Fibroblast of peridontal ligament (primary cell): Measurements from ENCODE around the gene FOXP3.

Experiments
- DNase-seq: peaks from one replicate; pipeline ENCODE4 v3.0.0-alpha.2; 2010; ENCODE audit errors: extremely low read depth

FOXP3 gene

DNA sequence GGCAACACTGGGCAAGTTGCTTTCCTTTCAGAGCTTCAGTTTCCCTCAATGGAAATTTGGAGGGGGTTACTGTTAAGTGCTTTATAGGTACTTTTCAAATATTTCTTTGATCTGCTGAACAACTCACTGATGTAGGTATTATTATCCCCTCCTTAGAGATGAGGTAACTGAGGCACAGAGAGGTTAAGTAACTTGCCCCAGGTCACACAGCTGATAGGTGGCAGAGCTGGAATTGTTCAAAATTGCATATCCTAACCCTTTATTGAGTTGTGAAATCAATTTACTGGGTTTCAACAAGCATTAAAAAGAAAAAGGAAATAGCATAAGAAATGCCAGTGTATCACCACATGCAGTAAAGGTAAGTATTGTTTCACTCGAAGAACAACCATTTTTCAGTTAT is 11.7 kb upstream of the FOXP3 start:
- no peak for DNase-seq

DNA sequence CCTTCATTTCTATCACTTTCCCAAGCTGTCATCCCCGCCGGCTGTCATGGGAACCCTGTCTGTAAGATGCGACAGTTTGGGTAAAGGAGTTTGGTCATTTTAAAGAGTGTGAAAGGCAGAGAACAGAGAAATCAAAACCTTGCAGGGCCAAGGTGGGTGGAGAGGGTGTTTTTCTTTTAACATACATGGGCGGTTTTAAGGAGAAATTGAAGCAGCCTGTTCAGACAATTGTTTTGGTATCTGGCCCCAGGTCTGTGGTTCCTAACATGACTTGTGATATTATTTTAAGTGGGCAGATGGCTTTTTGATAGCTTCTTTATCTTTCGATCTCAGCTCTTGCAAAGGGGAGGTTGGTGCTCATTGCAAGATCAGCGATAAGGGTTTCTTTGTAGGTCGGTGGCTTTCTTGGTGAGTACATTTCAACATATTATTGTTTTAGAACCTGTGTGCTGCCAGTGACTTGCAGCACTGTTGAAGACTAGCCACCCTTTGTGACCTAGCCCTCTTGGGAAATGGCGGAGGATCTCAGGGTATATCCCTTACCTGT is 8.7 kb upstream of the FOXP3 start:
- DNase-seq = no peak

DNA sequence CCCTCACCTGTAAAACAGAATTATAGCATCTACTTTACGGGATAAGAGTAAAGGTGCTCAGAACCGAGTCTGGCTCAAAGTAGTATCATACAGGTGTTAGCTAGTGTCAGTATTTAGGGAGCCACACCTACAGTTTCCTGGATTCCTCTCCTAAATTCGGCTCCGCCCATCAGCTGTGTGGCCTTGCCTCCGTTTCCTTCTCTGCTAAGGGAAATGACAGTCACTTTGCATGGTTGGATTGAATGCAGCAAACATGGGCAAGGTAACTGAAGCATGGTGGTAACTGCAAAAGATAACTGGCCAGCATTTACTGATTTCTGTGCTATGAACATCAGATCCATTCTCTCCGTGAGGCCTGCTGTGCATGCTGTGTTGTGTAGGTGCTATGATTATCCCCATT is 7.9 kb upstream of the FOXP3 start:
- no peak for DNase-seq

DNA sequence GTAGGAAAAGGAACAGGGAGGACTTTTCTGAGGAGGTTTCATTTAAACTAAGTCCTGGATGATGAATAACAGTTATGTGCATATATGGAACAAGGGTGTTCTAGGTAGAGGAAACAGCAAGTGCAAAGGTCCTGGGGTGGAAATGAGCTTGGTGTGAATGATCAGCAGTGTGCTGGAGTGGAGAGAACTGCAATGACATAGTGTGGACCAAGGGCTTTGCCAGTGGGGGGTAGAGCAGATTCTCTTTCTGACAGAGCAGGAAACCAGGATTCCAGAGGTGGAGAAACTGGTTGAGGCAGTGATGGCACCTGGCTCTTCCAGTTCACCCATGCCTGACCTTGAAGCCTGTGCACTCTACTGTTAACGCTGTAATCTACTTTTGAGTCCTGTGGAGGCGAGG is 6.8 kb upstream of the FOXP3 start:
- DNase-seq = no peak

DNA sequence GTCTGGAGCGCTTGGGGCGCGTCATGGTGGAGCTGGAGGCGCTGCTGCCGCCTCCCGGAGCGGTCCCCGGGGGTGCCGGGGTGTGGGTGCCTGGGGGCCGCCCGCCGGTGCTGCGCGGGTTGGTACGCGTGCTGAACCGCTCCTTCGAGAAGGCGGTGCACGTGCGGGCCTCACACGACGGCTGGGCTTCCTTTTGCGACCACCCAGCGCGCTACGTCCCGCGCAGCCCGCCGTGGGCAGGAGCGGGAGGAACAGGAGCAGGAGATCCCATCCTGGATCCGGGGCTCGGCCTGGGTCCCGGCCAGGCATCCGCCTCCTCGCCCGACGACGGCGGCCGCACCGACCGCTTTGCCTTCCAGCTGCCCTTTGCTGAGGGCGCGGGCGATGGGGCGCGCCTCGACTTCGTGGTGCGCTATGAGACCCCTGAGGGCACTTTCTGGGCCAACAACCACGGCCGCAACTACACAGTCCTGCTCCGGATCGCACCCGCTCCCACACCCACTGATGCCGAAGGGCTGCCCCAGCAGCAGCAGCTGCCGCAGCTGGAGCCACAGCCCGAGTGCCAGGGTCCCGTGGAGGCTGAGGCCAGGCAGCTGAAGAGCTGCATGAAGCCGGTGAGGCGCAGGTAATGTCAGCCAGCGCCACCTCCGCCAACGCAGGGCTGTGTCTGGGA is 5.9 kb upstream of the FOXP3 start:
- no peak for DNase-seq

DNA sequence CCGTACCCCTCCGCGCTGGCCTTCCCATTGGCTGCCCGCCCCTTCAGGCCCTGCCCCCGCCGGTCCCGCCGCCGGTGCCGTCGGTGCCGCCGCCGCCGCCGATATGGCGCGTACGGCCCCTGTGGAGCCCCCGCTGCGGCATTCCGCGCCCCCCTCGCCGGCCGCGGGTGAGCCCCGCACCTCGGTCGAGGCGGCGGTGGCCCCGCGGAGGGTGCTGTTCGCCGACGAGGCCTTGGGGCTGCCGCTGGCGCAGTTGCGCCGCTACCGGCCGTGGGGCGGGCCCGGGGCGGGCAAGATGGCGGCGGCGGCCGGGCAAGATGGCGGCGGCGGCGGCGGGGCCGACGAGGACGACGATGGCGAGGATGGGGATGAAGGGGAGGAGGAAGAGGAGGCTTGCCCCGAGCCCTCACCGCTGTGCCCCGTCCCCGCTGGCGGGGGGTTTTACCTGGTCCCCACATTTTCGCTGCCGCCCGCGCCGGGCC is 5.3 kb upstream of the FOXP3 start, which contains the start of gene PPP1R3F:
Gene PPP1R3F (plus strand): TSS at position 27 of the 482 bp plus-strand sequence. CDS start 77 bp downstream, at position 104.
- no peak for DNase-seq

DNA sequence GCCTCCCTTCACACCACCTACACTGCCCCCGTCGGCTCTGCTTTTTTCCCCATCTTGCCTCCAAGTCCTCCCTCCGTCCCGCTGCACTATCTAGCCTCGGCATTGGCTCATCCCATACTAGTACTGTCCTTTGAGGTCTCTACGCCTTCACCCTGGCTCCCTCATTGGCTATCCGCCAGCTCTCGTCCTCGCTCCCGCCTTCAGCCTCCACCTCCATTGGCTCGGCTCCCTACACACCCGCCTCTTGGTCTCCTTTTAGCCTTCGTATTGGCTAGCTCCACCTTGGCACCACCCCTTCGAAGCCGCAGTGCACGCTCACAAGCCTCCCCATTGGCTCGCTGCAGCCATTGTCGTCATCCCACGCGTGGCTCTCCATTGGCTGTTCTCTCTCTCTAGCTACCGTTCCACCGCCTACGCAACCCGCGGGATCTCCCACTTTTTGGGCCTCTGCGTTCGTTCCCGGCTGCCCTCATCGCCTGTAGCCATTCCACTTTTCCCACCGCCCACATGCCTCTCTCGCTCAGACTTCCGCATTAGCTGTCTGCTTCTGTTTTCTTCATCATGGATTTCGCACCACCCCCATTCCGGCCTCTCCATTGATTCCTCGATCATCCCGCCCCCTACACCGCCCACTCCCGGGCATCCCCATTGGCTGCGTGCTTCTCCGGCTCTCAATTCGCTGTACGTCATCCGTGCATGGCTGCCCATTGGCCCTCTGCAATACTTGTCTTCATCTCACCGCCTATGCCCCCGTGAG is 4.7 kb upstream of the FOXP3 start:
- DNase-seq = peak; percentile 96

DNA sequence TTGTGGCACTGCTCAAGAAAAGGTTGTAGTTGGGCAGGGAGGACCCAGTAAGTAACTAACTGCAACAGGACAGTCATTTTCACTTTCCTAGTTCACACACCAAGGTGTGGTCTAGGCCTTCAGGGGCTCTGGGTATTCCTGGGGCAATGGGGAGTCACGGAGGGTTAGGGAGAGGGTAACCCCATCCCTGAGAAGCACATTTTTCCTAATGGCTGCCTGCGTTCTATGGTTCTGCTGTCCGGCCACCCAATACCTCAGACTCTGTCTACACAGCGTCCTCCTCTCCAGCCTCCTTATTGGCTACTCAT is 4.1 kb upstream of the FOXP3 start:
- no peak for DNase-seq

DNA sequence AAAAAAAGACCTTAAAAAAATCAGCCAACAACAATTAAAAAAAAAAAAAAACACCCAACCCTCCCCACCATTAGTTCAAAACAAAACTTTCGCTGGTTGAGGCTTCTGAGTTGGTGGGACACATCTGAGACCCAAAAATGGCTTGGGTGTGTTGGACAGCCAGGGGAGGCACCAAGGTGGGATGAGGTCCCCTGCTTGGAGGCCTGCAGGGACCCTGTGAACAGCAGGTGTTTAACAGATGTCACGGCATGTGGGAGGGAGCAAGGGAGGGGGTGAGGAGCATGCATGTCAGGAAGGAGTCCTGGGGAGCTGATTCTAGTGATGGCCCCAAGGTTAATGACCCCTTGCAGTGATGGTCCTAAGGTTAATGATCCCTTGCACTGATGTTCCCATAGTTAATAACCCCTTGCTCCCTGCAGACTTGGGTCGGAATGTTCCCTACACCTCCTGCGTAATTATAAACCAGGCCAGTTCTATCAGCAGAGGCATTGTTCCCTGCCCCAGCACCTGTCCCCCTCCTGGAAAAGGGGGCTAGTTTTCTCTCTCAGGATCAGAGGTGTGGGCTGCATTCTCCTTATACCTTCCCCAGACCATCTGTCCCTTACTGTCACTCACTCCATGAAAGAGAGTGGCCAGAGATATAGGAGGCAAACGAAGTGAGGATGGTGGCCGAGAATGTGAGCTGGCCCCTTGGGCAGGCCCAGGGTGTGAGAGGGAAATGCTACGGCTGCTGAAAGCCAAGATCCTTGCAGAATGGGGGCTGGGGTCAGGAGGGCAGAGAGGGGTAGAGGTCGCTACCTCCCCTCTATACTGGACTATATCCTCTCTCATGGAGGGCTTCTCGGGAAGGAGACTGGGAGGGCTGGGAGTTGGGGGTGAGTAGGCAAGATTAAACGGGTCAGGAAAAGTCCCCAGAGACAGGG is 2.3 kb upstream of the FOXP3 start:
- no peak for DNase-seq

DNA sequence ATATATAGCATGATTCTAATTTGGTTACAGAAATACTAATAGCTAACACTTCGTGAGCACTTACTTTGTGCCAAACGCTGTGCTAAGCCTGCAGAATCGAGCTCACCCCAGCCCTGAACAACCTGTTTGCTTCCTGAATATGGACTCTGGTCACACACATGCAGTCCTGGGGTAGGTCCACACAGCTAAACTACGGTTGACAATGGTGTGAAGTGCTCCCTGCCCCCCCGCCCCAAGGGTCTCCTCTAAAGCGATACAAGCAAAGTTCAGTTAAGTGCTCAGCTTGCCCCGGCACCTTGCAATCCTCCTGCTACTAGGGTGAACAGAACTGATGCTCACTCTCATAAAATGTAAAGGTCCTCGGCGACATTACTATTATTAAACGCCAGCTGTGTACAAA is 879 bp downstream of the FOXP3 start:
- no peak for DNase-seq

DNA sequence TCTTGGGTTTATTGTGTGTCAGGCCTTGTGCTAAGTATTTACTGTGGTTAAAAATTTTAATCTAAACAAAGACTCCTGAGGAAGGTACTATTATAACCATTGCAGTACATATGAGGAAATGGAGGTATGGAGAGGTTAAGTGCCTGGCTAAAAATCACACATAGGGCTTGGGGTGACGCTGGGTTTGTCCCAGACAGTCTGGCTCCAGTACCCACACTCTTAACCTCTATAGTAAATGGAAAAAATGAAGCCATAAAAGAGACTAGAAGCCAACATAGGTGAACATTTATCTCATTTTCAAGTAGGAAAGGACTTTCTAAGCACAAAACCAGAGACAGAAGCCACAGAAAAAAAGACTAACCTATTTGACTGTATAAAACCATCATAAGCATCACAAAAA is 1.9 kb downstream of the FOXP3 start:
- DNase-seq = no peak

DNA sequence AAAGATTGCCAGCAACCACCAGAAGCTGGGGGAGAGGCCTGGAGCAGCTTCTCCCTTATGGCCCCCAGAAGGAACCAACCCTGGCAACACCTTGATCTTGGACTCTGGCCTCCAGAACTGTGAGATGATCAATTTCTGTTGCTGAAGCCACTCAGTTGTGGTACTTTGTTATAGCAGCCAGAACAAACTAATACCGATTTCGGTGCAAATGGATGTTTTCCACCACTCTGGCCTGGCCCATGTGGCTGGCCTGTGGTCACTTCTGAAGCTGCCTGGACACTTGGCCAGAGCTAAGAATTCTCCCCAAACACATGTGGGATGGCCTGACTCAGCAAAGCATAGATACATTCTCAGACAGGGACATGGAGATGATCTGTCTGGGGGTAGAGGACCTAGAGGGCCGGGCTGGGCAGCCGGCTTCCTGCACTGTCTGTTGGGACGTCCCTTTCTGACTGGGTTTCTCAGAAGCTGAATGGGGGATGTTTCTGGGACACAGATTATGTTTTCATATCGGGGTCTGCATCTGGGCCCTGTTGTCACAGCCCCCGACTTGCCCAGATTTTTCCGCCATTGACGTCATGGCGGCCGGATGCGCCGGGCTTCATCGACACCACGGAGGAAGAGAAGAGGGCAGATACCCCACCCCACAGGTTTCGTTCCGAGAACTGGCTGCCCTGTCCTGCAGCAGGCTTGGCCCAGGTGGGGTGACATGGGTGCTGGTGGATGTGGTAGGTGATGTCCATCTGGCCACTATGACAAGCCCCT is 4.1 kb downstream of the FOXP3 start:
- DNase-seq = no peak

DNA sequence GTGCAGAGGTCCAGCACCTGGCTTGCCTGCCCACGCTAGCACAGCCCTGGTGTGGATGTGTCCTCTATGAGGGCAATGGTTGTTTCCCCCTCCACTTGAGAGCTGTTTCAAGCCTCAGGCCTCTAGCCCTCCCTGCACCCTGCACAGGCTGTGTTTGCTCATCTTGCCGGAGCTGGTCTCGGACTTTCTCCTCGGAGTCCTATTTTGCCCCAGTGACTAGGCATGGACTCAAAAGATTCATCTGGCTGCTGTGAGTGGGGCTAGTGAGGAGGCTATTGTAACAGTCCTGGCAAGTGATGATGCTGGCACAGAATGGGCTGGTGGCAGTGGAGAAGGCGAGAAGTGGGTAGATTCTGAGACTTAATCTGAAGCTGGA is 5.8 kb downstream of the FOXP3 start:
- no peak for DNase-seq

DNA sequence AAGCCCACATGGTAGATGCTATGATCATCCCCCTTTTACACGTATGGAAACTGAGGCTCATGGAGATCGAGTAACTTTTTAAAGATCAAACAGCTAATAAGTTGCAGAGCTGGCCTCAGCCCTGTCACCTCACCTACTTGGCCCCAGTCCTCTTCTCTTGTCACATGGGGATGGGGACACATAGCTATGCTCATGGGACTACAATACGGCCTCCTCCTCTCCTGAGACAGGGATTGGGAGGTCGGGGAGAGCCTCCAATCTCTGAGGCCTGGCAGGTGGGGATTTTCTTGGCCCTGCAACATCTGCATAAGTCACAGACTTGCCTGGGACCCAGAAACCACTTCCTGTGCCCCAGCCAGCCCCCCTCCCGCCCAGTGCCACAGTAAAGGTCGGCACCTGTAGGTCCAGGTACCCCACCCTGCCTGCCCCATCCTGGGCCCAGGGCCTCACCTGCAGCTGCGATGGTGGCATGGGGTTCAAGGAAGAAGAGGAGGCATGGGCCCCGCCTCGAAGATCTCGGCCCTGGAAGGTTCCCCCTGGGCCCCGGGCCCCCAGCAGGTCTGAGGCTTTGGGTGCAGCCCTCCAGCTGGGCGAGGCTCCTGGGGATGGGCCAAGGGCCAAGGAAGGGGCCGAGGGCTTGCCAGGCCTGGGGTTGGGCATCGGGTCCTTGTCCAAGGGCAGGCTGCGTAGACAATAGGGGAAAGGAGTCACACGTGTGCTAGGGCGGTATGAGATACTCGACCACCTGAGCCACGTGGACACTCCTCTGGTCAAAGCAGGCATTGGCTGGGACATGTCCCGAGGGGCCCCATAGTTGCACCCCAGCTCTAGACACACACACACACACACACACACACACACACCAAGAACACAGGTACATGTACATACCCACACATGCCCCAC is 6.4 kb downstream of the FOXP3 start:
- DNase-seq = no peak

DNA sequence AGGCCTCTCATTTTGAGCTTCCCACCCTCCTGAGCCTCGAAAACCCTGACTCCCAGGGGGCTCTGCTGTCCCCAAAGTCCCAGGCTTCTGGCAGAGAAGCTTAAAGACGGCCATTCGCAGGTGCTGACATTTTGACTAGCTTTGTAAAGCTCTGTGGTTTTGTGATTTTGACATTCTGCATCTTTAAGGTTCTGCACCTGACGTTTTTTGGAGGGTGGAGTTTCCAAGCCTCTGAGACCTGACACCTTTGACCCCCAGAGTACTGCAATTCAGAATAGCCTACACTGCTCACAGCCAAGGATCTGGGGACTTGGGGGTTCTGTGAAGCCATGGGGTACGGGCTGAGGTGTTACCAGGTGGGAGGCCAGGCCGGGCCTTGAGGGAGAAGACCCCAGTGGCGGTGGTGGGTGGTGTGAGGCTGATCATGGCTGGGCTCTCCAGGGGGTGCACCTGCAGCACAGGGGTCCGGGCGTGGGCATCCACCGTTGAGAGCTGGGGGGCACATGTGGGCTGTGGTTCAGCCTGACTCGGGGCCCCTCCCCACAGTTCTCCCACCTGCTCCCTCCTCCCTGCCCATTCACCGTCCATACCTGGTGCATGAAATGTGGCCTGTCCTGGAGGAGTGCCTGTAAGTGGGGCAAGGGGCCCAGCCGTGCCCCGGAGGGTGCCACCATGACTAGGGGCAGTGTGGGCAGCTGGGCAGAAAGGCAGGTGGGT is 7.3 kb downstream of the FOXP3 start:
- DNase-seq = no peak

DNA sequence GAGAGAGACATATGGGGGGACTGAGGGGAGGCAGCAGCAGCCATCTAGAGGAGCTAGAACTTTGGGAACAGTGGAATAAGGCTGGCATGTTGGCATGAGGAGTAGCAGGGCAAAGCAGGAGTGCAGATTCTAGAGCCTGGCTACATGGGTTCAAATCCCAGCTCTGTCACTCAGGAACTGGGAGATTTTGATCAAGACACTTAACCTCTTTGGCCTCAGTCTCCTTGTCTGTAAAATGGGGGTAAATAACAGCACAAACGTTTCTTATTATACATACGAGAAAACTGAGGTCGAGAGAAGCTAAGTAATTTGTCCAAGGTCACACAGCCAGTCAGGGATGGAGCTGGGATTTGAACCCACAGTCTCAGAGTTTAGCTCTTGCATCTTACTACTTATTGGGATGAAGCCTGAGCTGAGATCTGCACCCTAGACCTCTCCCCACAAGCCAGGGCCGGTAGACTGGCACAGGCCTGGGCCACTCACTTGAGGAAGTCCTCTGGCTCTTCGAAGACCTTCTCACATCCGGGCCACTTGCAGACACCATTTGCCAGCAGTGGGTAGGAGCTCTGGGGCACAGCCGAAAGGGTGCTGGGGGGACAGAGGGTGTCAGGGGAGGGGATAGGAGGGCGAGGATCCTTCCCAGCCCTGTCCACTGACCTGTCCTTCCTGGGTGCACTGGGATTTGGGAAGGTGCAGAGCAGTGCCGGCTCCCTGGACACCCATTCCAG is 8.1 kb downstream of the FOXP3 start:
- no peak for DNase-seq

DNA sequence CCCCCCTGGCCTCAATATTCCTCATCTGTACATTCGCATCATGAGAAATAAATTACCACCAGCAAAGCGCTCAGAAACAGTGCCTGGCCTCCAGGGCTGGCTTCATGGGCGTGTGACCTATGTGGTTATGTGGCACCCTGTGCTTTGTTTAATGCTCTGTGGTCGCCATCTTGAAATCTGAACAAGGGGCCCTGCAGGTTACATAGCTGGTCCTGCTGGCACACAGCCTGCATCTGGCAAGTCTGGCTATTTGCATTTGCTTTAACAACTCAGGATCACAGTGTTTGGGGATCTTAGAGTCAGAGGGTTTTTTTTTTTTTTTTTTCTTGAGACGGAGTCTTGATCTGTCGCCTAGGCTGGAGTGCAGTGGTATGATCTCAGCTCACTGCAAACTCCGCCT is 9.9 kb downstream of the FOXP3 start:
- no peak for DNase-seq

DNA sequence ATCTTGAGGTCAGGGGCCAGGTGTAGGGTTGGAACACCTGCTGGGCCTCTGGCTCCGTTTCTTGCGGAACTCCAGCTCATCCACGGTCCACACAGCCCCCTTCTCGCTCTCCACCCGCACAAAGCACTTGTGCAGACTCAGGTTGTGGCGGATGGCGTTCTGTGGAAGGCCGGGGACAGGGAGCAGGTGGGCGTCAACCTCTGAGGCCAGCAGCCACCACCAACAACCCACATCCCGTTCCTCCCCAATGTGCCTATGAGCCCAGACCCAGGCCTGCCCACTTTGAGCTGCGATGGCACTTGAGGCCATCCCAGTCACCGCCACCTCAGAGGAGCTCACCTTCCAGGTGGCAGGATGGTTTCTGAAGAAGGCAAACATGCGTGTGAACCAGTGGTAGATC is 13.2 kb downstream of the FOXP3 start:
- DNase-seq = no peak

DNA sequence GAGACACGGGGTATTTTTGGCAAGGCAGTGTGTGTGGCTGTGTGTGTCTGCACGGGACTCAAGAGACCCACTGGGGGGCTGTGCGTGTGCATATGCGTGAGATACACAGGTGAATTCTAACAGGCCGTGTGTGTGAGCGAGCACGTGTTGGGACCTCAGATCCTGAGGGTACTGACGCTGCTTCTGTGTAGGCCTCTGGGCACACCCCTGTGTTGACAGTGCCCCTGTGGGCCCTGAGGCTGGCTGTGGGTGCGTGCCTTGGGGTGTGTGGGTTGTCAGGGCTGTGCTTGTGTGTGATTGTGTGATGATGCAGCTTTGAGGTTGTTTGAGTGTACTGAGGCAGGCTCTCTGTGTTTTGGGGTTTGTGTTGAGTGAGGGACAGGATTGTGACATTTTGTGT is 13.9 kb downstream of the FOXP3 start:
- DNase-seq = no peak
